GM20431 (cell line): ENCODE measurements around the gene PAQR4.

Experiments
- in situ Hi-C: fragments of 300-500 bp; cut with MseI, MboI; formaldehyde crosslinking; loops from one replicate; pipeline ENCODE4 v1.15.0; 2020; ENCODE audit warnings: low sequenced_read_pairs; ENCODE audit not compliant: unreplicated experiment

Gene PAQR4

GRCh38 chr16:2996298-2996697 lies 27.1 kb downstream of the PAQR4 start:
- in situ Hi-C loops: no loop called here

GRCh38 chr16:2999929-3000328 lies 30.8 kb downstream of the PAQR4 start:
- in situ Hi-C loops: no loop called here

GRCh38 chr16:3000540-3000939 lies 31.4 kb downstream of the PAQR4 start:
- in situ Hi-C loops: no loop called here

GRCh38 chr16:3001316-3001715 lies 32.2 kb downstream of the PAQR4 start:
- in situ Hi-C loops: no loop called here

- in situ Hi-C loops: no loop called here
Observed at GRCh38 chr16:3003582-3004270, 34.6 kb downstream of the PAQR4 start.

GRCh38 chr16:3004319-3004718 lies 35.2 kb downstream of the PAQR4 start:
- in situ Hi-C loops: no loop called here

- in situ Hi-C loops: no loop called here
Observed at GRCh38 chr16:3004781-3005284, 35.7 kb downstream of the PAQR4 start.

GRCh38 chr16:3007059-3007956 lies 38.2 kb downstream of the PAQR4 start:
- in situ Hi-C loops: no loop called here

GRCh38 chr16:3007957-3008689 lies 39.0 kb downstream of the PAQR4 start:
- in situ Hi-C loops: no loop called here

- in situ Hi-C loops: no loop called here
Observed at GRCh38 chr16:3008690-3009037, 39.5 kb downstream of the PAQR4 start.

GRCh38 chr16:3009568-3010390 lies 40.6 kb downstream of the PAQR4 start:
- in situ Hi-C loops: no loop called here

GRCh38 chr16:3010510-3010909 lies 41.4 kb downstream of the PAQR4 start:
- in situ Hi-C loops: no loop called here

- in situ Hi-C loops: no loop called here
Observed at GRCh38 chr16:3012246-3012645, 43.1 kb downstream of the PAQR4 start.

GRCh38 chr16:3012828-3013420 lies 43.8 kb downstream of the PAQR4 start, which contains the start of gene CLDN9:
Gene CLDN9, plus strand, starts transcription at chr16:3012923. Its CDS starts 440 bp downstream, at chr16:3013363.
- in situ Hi-C loops: no loop called here

- in situ Hi-C loops: no loop called here
Observed at GRCh38 chr16:3013491-3013951, 44.4 kb downstream of the PAQR4 start.

- in situ Hi-C loops: no loop called here
Observed at GRCh38 chr16:3013998-3014690, 45.0 kb downstream of the PAQR4 start.

GRCh38 chr16:3014971-3015370 lies 45.8 kb downstream of the PAQR4 start:
- in situ Hi-C loops: no loop called here

- in situ Hi-C loops: no loop called here
Observed at GRCh38 chr16:3015865-3016521, 46.8 kb downstream of the PAQR4 start.
